ENCODE results near the gene CORO1C.

DNA sequence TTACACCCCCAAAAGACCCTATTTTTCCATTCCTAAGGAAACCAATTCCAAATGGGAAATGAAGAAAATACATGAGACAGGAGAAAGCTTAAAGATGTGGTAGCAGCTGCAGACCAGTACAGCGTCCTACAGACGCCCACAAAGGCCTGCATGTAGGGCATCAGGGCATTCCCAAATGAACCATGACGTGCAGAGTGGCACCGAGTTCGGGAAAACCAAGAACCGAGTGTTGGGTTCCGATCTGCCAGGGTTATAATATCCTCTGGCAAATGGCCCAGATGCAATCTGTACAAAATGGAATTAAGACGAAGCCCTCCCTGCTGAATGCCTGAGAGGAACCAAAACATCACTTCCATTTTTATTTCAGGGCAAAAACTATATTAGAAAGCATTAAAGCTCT lies 63.3 kb downstream of the CORO1C start:
- no peak for TF ChIP-seq POLR2A (IDR thresholded peaks at IDR 0.05)
- TF ChIP-seq CTCF (IDR thresholded peaks at IDR 0.05 in 8 of 11, conservative IDR thresholded peaks at IDR 0.05 in 3 of 11): no peak

All from spleen (tissue), 7 donors.